Measurements from ENCODE around the gene ARL15.

The ARL15 gene

DNA sequence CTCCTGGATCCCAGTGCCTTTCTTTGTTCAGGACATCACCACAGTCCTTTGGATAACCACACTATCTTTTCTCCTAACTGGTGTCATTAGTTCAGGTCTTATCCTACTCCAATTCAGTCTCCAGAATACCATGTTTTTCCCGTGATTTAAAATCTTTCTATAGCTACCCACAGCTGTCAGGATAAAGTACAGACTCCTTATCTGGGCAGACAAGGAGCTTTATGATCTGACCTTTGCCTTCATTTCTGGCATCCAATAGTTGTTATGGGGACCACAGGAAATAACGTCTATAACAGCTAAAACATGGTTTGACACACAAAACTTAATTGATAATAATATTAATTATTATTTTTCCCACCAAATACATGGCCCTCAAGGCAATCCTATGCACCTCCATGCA, 125.6 kb downstream of the ARL15 start:
- Histone ChIP-seq H3K4me1 (ENCODE audit: insufficient read depth, low read length) (peaks cover 17% of the 10 kb centered on the region), H3K27ac (ENCODE audit: low read length) (no peak overlapping the region), H3K4me3 (ENCODE audit: low read length) (no peak overlapping the region), H3K9ac (ENCODE audit: low read depth, low read length) (no peak overlapping the region), H3K36me3 (ENCODE audit: insufficient read depth, low read depth, low read length) (no peaks in the 10 kb centered on the region), H3K27me3 (ENCODE audit: insufficient read depth, low read length) (no peaks in the 10 kb centered on the region), H3K9me3 (ENCODE audit: insufficient read depth, low read depth, low read length) (no peaks in the 10 kb centered on the region)

DNA sequence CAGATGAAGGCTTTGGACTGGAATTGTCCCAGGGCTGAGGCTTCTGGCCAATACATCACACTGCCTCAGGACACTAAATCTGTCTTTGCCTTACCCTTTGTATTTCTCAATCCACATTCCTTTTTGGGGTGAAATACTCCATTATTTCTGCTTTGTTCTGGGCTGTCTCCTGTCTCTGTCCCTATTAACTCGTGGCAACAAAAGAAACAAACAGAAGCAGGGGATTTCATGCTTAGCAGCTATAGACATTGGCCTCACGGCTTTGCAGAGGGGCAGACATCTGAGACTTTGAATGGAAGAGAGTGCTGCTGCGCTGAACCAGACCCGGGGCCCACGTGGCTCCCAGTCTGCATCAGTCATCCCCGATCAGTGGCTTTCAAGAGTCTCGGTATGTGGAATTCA, 129.7 kb downstream of the ARL15 start:
- Histone ChIP-seq H3K27me3 (ENCODE audit: insufficient read depth, low read length) (no peaks in the 10 kb centered on the region), H3K4me3 (ENCODE audit: low read length) (no peak overlapping the region), H3K4me1 (ENCODE audit: insufficient read depth, low read length) (no peaks in the 10 kb centered on the region), H3K27ac (ENCODE audit: low read length) (no peak overlapping the region), H3K9ac (ENCODE audit: low read depth, low read length) (no peak overlapping the region), H3K9me3 (ENCODE audit: insufficient read depth, low read depth, low read length) (no peaks in the 10 kb centered on the region), H3K36me3 (ENCODE audit: insufficient read depth, low read depth, low read length) (no peaks in the 10 kb centered on the region)

DNA sequence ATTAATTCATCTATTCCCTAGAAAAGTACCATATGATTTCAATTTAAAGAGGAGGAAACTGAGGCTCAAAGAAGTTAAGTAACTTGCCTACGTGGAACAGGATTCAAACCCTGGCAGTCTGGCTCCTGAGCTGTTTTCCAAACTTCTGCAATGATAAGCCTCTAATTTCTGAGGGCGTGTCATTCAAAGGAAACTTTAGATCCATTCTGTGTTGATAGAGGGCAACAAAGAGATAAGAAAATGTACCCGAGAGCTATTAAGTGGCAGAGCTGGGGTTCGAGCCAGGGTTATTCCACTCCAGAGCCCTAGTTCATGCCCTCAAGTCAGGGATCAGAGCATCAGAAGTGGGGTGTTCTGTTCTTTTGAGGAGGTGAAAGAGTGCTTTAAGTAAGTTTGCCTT, 131.4 kb downstream of the ARL15 start:
- Histone ChIP-seq H3K4me1 (ENCODE audit: insufficient read depth, low read length) (no peaks in the 10 kb centered on the region), H3K9me3 (ENCODE audit: insufficient read depth, low read depth, low read length) (no peaks in the 10 kb centered on the region), H3K36me3 (ENCODE audit: insufficient read depth, low read depth, low read length) (no peaks in the 10 kb centered on the region), H3K4me3 (ENCODE audit: low read length) (no peak overlapping the region), H3K27me3 (ENCODE audit: insufficient read depth, low read length) (no peaks in the 10 kb centered on the region), H3K27ac (ENCODE audit: low read length) (no peak overlapping the region), H3K9ac (ENCODE audit: low read depth, low read length) (no peak overlapping the region)

DNA sequence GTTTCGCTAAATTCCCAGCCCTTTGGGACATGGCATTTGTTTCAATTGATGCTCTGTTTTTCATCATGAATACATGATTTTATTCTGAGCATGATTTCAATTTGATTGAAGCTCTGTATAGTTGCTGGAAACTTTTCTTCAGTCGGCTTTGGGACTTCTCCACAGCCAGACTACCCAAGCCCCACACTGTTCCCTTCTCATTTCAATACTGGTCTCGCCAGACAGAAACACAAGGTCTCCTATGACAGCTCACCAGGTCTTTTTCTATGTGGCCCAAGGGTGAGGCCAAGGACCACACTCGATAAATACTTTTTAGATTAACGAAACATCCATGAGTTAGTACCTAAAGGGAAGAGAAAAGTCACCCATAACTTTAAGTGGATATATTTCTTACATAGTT, 132.2 kb downstream of the ARL15 start:
- H3K27ac ChIP-seq (ENCODE audit: low read length): no peak overlapping the region
- H3K9ac ChIP-seq (ENCODE audit: low read depth, low read length): no peak overlapping the region

DNA sequence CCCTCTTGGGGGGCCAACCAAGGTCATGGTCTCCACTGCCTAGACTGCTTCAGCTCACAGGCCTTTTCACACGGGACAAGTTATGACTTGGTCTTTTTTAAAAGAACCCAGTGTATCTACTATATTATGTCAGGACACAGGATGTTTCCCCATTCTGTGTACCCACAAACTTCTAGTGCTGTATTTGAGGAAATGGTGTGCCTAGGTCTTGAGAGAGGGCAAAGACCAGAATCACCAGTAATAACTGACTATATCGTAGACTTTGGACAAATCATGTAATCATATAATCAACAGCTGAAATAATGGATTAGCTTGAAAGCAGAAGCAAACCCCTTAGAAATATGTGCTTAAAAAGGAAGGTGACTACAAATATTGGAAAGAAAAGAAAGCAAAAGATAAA, 133.3 kb downstream of the ARL15 start:
- H3K27ac ChIP-seq (ENCODE audit: low read length): no peak overlapping the region
- H3K4me3 ChIP-seq (ENCODE audit: low read length): no peak overlapping the region
- H3K9ac ChIP-seq (ENCODE audit: low read depth, low read length): no peak overlapping the region
- no peaks in the 10 kb centered on the region for H3K36me3 ChIP-seq (ENCODE audit: insufficient read depth, low read depth, low read length)
- no peaks in the 10 kb centered on the region for H3K4me1 ChIP-seq (ENCODE audit: insufficient read depth, low read length)
- no peaks in the 10 kb centered on the region for H3K9me3 ChIP-seq (ENCODE audit: insufficient read depth, low read depth, low read length)
- no peaks in the 10 kb centered on the region for H3K27me3 ChIP-seq (ENCODE audit: insufficient read depth, low read length)

More for the DNA sequence above, 132.2 kb downstream of the ARL15 start:
- Histone ChIP-seq H3K4me3 (ENCODE audit: low read length) (no peak overlapping the region), H3K27me3 (ENCODE audit: insufficient read depth, low read length) (no peaks in the 10 kb centered on the region), H3K4me1 (ENCODE audit: insufficient read depth, low read length) (no peaks in the 10 kb centered on the region), H3K36me3 (ENCODE audit: insufficient read depth, low read depth, low read length) (no peaks in the 10 kb centered on the region), H3K9me3 (ENCODE audit: insufficient read depth, low read depth, low read length) (no peaks in the 10 kb centered on the region)

DNA sequence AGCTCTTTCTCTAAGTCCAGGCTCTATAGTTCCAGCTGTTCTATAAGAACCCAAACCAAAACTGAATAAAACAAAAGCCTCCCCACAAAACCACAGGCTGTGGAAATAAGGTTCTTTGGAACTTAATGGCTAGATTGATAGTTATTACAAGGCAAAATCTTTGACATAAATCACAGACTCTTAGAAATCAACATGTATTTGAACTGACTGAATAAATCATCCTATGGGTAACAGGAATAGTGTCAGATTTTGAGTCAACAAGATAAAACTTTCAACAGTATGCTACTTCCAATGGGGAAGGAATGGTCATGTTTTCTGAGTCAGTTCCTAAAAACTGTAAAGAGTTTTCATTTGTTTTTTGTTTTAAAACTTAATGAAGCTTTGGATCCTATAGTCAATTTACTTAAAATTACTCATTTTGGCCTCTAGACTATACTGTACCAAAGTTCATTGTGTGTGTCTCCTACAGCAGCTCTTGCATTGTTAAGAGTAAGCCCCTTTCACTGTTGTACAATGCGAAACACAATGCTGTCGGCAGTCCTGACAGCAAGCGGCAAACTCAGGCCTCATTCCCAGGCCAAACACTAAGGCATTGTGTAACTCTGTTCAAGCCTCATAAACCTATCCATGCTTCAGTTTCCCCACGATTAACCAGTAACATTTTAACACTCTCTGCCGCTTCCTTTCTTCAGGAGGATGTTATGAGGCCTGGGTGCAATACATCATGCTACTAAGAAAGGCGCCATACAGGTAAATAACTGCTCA, 134.1 kb downstream of the ARL15 start:
- H3K9me3 ChIP-seq (ENCODE audit: insufficient read depth, low read depth, low read length): no peaks in the 10 kb centered on the region
- no peak overlapping the region for H3K27ac ChIP-seq (ENCODE audit: low read length)
- H3K9ac ChIP-seq (ENCODE audit: low read depth, low read length): no peak overlapping the region
- H3K4me1 ChIP-seq (ENCODE audit: insufficient read depth, low read length): no peaks in the 10 kb centered on the region
- H3K27me3 ChIP-seq (ENCODE audit: insufficient read depth, low read length): no peaks in the 10 kb centered on the region
- no peak overlapping the region for H3K4me3 ChIP-seq (ENCODE audit: low read length)
- no peaks in the 10 kb centered on the region for H3K36me3 ChIP-seq (ENCODE audit: insufficient read depth, low read depth, low read length)

DNA sequence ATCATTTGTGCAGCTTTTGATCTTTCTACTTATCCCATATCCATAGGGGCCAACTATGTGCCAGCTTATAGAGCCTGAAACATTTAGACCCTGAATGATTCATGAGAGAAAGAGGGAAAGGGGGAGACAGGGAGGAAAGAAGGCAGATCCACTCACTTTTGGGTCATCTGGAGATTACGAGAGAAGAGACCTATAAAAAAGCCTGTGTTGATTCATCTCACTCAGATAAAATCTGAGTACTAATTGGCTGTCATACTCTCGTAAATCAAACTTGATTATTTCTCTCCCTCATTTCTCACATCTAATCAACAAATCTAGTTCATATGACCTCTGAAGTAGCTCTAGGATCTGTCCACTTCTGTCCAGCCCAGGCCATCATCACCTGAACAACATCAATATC, 137.1 kb downstream of the ARL15 start:
- Histone ChIP-seq H3K36me3 (ENCODE audit: insufficient read depth, low read depth, low read length) (no peaks in the 10 kb centered on the region), H3K9ac (ENCODE audit: low read depth, low read length) (no peak overlapping the region), H3K4me1 (ENCODE audit: insufficient read depth, low read length) (no peaks in the 10 kb centered on the region), H3K27me3 (ENCODE audit: insufficient read depth, low read length) (no peaks in the 10 kb centered on the region), H3K4me3 (ENCODE audit: low read length) (no peak overlapping the region), H3K9me3 (ENCODE audit: insufficient read depth, low read depth, low read length) (no peaks in the 10 kb centered on the region), H3K27ac (ENCODE audit: low read length) (no peak overlapping the region)

DNA sequence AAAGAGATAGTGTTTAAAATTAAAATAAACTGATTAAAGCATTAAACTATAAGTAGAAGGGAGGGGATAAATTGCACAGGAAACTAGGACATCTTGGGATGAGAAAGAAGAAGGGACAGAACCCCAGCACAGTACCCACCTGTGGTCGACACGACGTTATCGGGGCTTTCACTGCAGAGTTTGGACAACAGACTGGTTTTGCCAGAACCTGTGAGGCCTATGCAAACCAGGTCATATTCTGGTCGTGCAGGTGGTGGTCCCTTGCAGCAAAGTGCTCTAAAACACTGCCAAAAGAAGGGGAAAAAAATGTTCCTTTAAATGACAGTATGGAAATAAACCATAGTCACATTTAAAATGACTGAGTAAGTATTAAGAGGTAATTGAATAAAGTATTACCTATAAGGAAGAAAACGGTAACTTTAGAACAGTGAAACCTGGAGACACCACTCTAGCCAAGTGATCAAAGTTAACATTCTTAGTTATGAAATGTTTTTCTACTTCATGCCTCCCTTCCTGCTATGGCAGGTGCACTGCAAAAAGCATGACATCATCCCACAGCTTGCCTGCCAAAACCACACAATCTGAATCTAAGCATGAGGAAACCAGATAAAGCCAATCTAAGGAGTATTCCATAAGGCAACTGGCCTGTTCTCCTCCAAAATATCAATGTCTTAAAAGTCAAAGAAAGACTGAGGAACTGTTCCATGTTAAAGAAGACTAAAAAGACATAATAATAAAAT, 138.6 kb downstream of the ARL15 start:
- no peak overlapping the region for H3K4me3 ChIP-seq (ENCODE audit: low read length)
- H3K9me3 ChIP-seq (ENCODE audit: insufficient read depth, low read depth, low read length): no peaks in the 10 kb centered on the region
- H3K9ac ChIP-seq (ENCODE audit: low read depth, low read length): no peak overlapping the region
- no peak overlapping the region for H3K27ac ChIP-seq (ENCODE audit: low read length)
- no peaks in the 10 kb centered on the region for H3K36me3 ChIP-seq (ENCODE audit: insufficient read depth, low read depth, low read length)
- no peaks in the 10 kb centered on the region for H3K27me3 ChIP-seq (ENCODE audit: insufficient read depth, low read length)
- no peaks in the 10 kb centered on the region for H3K4me1 ChIP-seq (ENCODE audit: insufficient read depth, low read length)

DNA sequence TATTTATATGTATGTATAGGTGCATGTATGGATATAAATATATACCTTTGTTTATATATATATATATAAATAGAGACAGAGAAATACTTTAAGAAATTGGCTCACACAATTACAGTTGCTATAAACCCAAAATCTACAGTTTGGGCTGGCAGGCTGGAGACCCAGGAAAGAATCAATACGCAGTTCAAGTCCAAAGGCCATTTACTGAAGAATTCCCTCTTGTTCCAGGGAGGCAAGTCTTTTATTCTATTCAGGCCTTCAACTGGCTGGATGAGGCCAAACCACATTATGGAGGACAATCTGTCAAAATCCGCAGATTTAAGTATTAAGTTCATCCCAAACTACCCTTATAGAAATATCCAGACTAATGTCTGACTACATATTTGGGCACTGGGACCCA, 144.7 kb downstream of the ARL15 start:
- no peak overlapping the region for H3K4me3 ChIP-seq (ENCODE audit: low read length)

DNA sequence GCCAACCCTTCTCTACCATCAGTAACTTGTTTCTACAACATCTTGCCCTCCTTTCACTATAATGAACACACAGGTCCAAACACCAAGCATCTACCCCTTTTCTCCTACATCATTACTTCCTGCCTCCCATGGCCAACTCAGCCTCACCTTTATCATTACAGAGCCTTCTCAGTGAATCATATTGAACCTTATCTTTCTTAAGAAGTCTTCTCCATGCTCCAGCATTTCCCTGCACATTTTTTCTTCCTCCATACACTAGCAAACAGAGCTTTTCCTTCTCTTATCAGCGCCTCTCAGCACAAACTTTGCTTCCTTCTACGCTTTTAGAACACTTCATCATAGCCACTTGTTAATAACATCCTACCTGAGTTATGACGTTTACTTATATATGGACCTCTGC, 148.2 kb downstream of the ARL15 start:
- no peak overlapping the region for H3K4me3 ChIP-seq (ENCODE audit: low read length)

More for the DNA sequence above, 144.7 kb downstream of the ARL15 start:
- no peak overlapping the region for H3K9ac ChIP-seq (ENCODE audit: low read depth, low read length)
- no peak overlapping the region for H3K27ac ChIP-seq (ENCODE audit: low read length)
- no peaks in the 10 kb centered on the region for H3K36me3 ChIP-seq (ENCODE audit: insufficient read depth, low read depth, low read length)
- H3K4me1 ChIP-seq (ENCODE audit: insufficient read depth, low read length): no peaks in the 10 kb centered on the region
- H3K9me3 ChIP-seq (ENCODE audit: insufficient read depth, low read depth, low read length): no peaks in the 10 kb centered on the region
- no peaks in the 10 kb centered on the region for H3K27me3 ChIP-seq (ENCODE audit: insufficient read depth, low read length)

DNA sequence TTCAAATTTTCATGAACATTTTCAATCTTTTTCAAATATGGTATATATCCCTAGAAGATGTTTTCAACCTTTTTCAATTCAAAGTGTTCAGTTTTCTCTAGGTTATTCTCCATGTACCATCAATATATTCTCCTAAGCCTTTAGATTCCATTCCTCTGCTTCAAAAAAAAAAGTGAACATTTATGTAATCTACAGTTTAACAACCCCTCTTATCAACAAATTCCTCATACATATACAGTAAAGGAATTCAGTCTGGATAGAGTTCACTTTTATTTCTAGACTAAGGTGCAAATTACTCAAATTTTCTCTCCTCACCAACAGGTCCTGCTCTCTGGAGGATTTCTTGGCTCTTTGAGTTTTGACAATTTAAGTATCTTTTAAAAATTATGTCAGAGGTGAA, 150.0 kb downstream of the ARL15 start:
- no peak overlapping the region for H3K27ac ChIP-seq (ENCODE audit: low read length)
- H3K27me3 ChIP-seq (ENCODE audit: insufficient read depth, low read length): no peaks in the 10 kb centered on the region
- no peaks in the 10 kb centered on the region for H3K4me1 ChIP-seq (ENCODE audit: insufficient read depth, low read length)
- H3K36me3 ChIP-seq (ENCODE audit: insufficient read depth, low read depth, low read length): no peaks in the 10 kb centered on the region
- no peaks in the 10 kb centered on the region for H3K9me3 ChIP-seq (ENCODE audit: insufficient read depth, low read depth, low read length)
- H3K9ac ChIP-seq (ENCODE audit: low read depth, low read length): no peak overlapping the region
- H3K4me3 ChIP-seq (ENCODE audit: low read length): no peak overlapping the region

More for the DNA sequence above, 148.2 kb downstream of the ARL15 start:
- no peak overlapping the region for H3K27ac ChIP-seq (ENCODE audit: low read length)
- H3K4me1 ChIP-seq (ENCODE audit: insufficient read depth, low read length): no peaks in the 10 kb centered on the region
- H3K27me3 ChIP-seq (ENCODE audit: insufficient read depth, low read length): no peaks in the 10 kb centered on the region
- no peaks in the 10 kb centered on the region for H3K36me3 ChIP-seq (ENCODE audit: insufficient read depth, low read depth, low read length)
- no peak overlapping the region for H3K9ac ChIP-seq (ENCODE audit: low read depth, low read length)
- no peaks in the 10 kb centered on the region for H3K9me3 ChIP-seq (ENCODE audit: insufficient read depth, low read depth, low read length)

DNA sequence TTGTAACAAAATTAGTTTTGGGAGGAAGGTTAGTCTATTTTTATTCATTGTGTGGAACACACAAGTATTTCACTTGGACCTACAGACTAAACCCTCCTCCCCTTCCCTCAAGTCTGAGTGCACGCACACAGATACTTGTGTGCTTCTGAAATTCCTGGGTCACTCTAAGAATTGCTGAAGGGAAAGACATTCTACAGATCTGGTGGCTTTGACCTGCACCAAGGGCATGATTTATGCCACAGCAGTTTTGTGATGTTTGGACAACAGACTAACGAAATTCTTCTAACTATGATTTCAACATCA, 150.5 kb downstream of the ARL15 start:
- Histone ChIP-seq H3K36me3 (ENCODE audit: insufficient read depth, low read depth, low read length) (no peaks in the 10 kb centered on the region), H3K4me3 (ENCODE audit: low read length) (no peak overlapping the region), H3K9ac (ENCODE audit: low read depth, low read length) (no peak overlapping the region), H3K27me3 (ENCODE audit: insufficient read depth, low read length) (no peaks in the 10 kb centered on the region), H3K4me1 (ENCODE audit: insufficient read depth, low read length) (no peaks in the 10 kb centered on the region), H3K9me3 (ENCODE audit: insufficient read depth, low read depth, low read length) (no peaks in the 10 kb centered on the region), H3K27ac (ENCODE audit: low read length) (no peak overlapping the region)

All from iPS-20b (cell line).